Liver (tissue), 3 donors: ENCODE data around the gene PHF2.

Source experiments
- ATF3 ChIP-seq: IDR thresholded peaks from 2 replicates; pipeline ENCODE4 v1.6.1; 2016; ENCODE audit warnings: antibody characterized with exemption
- CTCF ChIP-seq: fragments of 150-350 bp; IDR thresholded peaks from 2 replicates; pipeline ENCODE4 v1.5.1; 2017; ENCODE audit warnings: improper control_type of control experiment, low read depth, low read length; ENCODE audit not compliant: missing input control
- FOXA1 ChIP-seq: IDR thresholded peaks from 2 replicates; pipeline ENCODE4 v1.6.1; 2016; ENCODE audit warnings: antibody characterized with exemption
- HNF4A ChIP-seq, 2 donors: conservative IDR thresholded peaks; 2 replicates each; pipeline ENCODE4 v1.6.1; 2016; ENCODE audit warnings: antibody characterized with exemption in 2 of 2, mild to moderate bottlenecking in 2 of 2
- JUND ChIP-seq, 2 donors: IDR thresholded peaks; 2 replicates each; pipeline ENCODE4 v1.6.1; 2016; ENCODE audit warnings: antibody characterized with exemption in 2 of 2
- MAX ChIP-seq: IDR thresholded peaks from 2 replicates; pipeline ENCODE4 v1.6.1; 2016; ENCODE audit warnings: antibody characterized with exemption
- RAD21 ChIP-seq, 2 donors: IDR thresholded peaks; 2 replicates each; pipeline ENCODE4 v1.6.1; 2016; ENCODE audit warnings: antibody characterized with exemption in 2 of 2, mild to moderate bottlenecking in 2 of 2
- REST ChIP-seq: IDR thresholded peaks from 2 replicates; pipeline ENCODE4 v1.6.1; 2016; ENCODE audit warnings: antibody characterized with exemption, mild to moderate bottlenecking
- RXRA ChIP-seq, 2 donors: IDR thresholded peaks; 2 replicates each; pipeline ENCODE4 v1.6.1; 2017 to 2018; ENCODE audit warnings: antibody characterized with exemption in 2 of 2, mild to moderate bottlenecking in 1 of 2
- SP1 ChIP-seq: IDR thresholded peaks from 2 replicates; pipeline ENCODE4 v1.6.1; 2018; ENCODE audit warnings: antibody characterized with exemption, mild to moderate bottlenecking
- TAF1 ChIP-seq: conservative IDR thresholded peaks from 2 replicates; pipeline ENCODE4 v1.6.1; 2016; ENCODE audit warnings: antibody characterized with exemption, mild to moderate bottlenecking
- YY1 ChIP-seq: IDR thresholded peaks from 2 replicates; pipeline ENCODE4 v1.6.1; 2016; ENCODE audit warnings: antibody characterized with exemption, mild to moderate bottlenecking
- ZBTB33 ChIP-seq: IDR thresholded peaks from 2 replicates; pipeline ENCODE4 v1.6.1; 2016; ENCODE audit warnings: antibody characterized with exemption
- donor health status: healthy.
- donor health status: healthy.

GRCh38 chr9:93587651-93588347 is 11.4 kb downstream of the PHF2 start:
- TF ChIP-seq CTCF (peak; percentile 6), MAX (no peak), REST (no peak), TAF1 (no peak), ZBTB33 (no peak), HNF4A (conservative IDR thresholded peaks at IDR 0.05) (no peak), YY1 (no peak), FOXA1 (no peak), ATF3 (no peak), SP1 (no peak), RAD21 (IDR thresholded peaks at IDR 0.05) (peak in 1 of 2 donors; percentile 36), JUND (IDR thresholded peaks at IDR 0.05) (no peak), RXRA (IDR thresholded peaks at IDR 0.05) (no peak)
